Astrocyte of the cerebellum (primary cell): Measurements from ENCODE around the gene HIRIP3.

ENCODE experiments used
- DNase-seq: peaks from one replicate; pipeline ENCODE4 v3.0.0-alpha.2; 2011; ENCODE audit warnings: low read depth
- H3K4me3 ChIP-seq: 2 replicates; pipeline ENCODE4 v1.5.1; 2011; ENCODE audit warnings: mild to moderate bottlenecking, low read depth, low read length, moderate library complexity
- in situ Hi-C: cut with HindIII; loops from 2 replicates; pipeline ENCODE4 v1.10.0; 2017; ENCODE audit warnings: low sequenced_read_pairs
- TF ChIP-seq, protein P1 (sequence below): IDR thresholded peaks from 2 replicates; pipeline ENCODE4 v1.5.1; 2012; ENCODE audit warnings: low read length, low read depth, moderate library complexity, mild to moderate bottlenecking; ENCODE audit errors: missing control alignments

The HIRIP3 gene

GRCh38 chr16:29986231-29986630 is 9.2 kb downstream of the HIRIP3 start:
- TF ChIP-seq, protein P1, sequence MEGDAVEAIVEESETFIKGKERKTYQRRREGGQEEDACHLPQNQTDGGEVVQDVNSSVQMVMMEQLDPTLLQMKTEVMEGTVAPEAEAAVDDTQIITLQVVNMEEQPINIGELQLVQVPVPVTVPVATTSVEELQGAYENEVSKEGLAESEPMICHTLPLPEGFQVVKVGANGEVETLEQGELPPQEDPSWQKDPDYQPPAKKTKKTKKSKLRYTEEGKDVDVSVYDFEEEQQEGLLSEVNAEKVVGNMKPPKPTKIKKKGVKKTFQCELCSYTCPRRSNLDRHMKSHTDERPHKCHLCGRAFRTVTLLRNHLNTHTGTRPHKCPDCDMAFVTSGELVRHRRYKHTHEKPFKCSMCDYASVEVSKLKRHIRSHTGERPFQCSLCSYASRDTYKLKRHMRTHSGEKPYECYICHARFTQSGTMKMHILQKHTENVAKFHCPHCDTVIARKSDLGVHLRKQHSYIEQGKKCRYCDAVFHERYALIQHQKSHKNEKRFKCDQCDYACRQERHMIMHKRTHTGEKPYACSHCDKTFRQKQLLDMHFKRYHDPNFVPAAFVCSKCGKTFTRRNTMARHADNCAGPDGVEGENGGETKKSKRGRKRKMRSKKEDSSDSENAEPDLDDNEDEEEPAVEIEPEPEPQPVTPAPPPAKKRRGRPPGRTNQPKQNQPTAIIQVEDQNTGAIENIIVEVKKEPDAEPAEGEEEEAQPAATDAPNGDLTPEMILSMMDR = no peak

DNA sequence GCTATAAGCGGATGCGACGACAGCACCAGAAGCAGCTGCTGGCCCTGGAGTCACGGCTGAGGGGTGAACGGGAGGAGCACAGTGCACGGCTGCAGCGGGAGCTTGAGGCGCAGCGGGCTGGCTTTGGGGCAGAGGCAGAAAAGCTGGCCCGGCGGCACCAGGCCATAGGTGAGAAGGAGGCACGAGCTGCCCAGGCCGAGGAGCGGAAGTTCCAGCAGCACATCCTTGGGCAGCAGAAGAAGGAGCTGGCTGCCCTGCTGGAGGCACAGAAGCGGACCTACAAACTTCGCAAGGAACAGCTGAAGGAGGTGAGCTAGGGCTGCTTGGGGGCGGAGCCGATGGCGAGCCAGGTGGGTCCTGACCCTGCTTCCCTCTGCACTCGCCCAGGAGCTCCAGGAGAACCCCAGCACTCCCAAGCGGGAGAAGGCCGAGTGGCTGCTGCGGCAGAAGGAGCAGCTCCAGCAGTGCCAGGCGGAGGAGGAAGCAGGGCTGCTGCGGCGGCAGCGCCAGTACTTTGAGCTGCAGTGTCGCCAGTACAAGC is 10.1 kb downstream of the HIRIP3 start:
- in situ Hi-C loops = no loop called here
- no peak for DNase-seq
- H3K4me3 ChIP-seq = no peak overlapping the region
- TF ChIP-seq, protein P1 = no peak

More at GRCh38 chr16:29986231-29986630, 9.2 kb downstream of the HIRIP3 start:
- in situ Hi-C loops = no loop called here
- H3K4me3 ChIP-seq = no peak overlapping the region
- no peak for DNase-seq

DNA sequence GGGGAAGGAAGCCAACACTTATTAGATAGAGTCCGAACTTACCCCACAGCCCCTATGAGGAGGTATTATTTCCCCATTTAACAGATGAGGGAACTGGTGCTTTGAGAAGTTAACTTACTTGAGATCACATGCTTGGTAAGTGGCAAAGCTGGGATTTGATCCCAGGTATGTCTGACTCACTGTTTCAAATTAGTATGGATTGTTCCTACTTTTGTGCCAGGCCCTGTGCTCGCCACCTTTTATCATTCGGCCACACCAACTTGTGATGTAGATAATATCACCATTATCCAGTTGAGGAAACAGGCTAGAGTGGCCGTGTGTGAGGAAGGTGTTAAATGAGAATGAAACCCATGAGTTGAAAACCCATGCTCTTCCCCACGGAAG is 10.7 kb downstream of the HIRIP3 start:
- DNase-seq = no peak
- in situ Hi-C loops = no loop called here
- H3K4me3 ChIP-seq = no peak overlapping the region
- TF ChIP-seq, protein P1 = no peak

GRCh38 chr16:29984137-29984763 is 11.2 kb downstream of the HIRIP3 start:
- no peak for DNase-seq
- no peak overlapping the region for H3K4me3 ChIP-seq
- in situ Hi-C loops = no loop called here
- TF ChIP-seq, protein P1 = no peak

GRCh38 chr16:29983420-29984136 is 11.8 kb downstream of the HIRIP3 start:
- no peak for DNase-seq
- in situ Hi-C loops = no loop called here
- H3K4me3 ChIP-seq = no peak overlapping the region
- TF ChIP-seq, protein P1 = no peak

DNA sequence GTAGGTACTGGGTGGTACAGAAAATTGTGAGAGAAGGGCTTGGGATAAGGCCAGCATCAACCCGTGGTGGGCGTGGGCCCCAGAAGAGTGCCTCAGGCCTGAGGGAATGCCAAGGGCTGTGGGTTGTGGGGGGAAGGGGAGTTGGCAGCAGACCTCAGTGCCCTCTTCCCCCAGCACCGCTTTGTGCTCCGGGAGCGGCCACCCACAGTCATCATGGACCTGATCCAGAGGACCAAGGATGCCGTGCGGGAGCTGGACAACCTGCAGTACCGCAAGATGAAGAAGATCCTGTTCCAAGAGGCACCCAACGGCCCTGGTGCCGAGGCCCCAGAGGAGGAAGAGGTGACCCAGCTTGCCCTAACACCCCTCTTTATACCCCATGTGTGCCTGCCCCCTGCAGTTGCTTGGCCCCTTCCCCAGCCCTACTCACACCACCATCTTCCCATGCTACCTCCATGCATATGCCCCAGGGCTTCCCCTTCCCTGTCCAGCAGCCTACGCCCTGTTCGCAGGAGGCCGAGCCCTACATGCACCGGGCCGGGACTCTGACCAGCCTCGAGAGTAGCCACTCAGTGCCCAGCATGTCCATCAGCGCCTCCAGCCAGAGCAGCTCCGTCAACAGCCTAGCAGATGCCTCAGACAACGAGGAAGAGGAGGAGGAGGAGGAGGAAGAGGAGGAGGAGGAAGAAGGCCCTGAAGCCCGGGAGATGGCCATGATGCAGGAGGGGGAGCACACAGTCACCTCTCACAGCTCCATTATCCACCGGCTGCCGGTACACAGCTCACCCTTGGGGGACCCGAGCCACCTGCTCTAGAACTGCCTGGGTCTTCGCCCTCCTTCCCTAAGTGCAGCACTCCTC is 12.6 kb downstream of the HIRIP3 start:
- DNase-seq = no peak
- H3K4me3 ChIP-seq = no peak overlapping the region
- in situ Hi-C loops = no loop called here
- TF ChIP-seq, protein P1 = no peak
